HuH-7.5 (cell line): ENCODE data around the gene PROM2.
A peak's percentile ranks its signal among the peaks of the same experiment; 100 is the strongest.

ENCODE experiments used
- DNase-seq: peaks from one replicate; pipeline ENCODE4 v3.0.0; 2011; ENCODE audit warnings: low spot score

The PROM2 gene

DNA sequence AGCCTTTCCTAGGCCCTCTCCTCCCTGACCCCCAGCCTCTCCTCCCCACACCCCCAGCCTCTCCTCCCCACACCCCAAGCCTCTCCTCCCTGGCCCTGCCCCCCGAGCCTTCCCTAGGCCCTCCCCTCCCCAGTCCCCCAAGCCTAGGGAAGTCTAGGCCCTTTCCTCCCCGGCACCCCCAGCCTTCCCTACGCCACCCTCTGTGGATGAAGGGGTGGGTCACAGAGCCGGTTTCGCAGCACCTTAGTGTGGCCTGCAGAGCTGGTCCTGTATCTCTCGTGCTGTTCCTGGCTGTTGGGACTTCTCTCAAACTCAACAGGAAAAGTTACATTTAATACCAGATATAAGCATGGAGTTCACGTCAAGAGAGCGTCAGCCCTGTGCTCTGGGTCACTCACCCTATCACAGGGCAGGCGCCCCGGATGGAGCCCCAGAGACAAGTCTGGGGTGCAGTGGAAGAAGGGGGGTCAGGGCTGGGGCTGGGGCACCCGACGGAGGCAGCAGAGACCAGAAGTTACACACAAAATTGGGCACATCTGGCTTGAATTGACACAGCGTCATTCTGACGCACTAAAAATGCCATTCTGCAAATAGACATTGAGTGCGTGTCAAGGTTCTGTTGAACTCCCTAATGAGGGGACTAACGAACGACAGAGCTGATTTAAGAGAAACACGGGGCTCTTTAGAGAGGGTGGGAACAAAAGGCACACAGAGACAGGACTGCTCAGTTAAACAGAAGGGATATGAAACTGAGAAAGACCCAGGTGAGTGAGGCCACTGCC lies 46.9 kb downstream of the PROM2 start:
- DNase-seq: no peak

- peak; percentile 53 for DNase-seq
Measured at GRCh38 chr2:95323347-95324155, 49.3 kb downstream of the PROM2 start.

GRCh38 chr2:95325026-95325425 lies 50.8 kb downstream of the PROM2 start:
- no peak for DNase-seq

- DNase-seq: no peak
Measured at GRCh38 chr2:95325590-95326432, 51.6 kb downstream of the PROM2 start.

GRCh38 chr2:95326433-95327140 lies 52.3 kb downstream of the PROM2 start:
- no peak for DNase-seq

DNA sequence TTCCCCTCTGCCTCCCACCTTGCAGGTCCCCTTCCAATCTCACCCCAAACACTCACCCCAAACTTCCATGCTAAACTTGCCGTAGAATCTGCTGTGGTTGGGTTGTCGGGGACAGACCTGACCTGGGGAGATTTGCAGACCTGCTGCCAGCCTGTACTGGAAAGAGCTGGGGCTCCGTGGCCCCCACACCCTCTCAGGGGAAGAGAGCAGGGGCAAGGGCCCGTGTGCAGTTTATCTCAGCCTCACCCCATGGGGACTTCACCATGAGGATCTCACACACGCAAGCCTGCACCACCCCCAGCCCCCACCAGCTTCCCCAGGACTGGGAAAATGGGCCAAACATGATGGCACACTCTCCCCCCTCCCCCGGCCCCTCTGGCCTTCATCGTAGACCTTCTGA lies 53.6 kb downstream of the PROM2 start:
- no peak for DNase-seq

DNA sequence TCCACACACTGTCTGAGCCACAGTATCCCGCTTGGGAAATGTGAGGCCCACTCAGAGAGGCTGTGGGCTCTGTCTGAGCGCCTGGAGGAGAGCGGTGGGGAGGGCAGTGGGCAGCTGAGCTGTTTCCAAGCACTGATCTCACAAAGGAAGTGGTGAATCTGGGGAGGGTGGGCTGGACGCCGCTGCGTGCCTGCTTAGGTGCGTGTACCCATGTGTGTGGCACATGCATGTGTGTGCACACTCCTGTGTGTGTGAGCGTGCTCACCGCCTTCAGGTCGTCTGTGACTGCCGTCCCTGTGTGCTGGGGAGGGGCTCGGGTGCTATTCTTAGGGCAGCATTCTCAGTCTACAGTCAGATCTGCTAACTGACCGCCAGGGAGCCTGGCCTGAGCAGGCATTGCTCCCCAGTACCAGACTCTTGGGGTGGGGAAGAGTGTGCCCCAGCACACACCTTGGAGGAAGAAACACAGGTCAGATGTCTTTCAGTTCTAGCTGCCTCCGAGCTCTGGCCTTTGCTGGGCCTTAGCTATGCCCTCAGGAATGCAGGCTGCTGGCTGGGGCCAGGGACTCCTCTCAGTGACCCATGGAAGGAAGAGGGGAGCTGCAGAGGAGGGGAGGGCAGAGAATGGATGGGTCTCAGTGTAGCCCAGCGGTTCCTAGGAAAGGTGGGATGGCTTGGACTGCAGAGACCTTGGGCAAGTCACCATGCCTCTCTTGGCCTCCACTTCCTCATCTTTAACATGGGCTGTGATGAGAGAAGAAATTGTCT lies 54.3 kb downstream of the PROM2 start:
- DNase-seq: no peak

GRCh38 chr2:95329401-95329800 lies 55.2 kb downstream of the PROM2 start:
- no peak for DNase-seq

- DNase-seq: no peak
Measured at GRCh38 chr2:95329891-95330793, 55.9 kb downstream of the PROM2 start.

DNA sequence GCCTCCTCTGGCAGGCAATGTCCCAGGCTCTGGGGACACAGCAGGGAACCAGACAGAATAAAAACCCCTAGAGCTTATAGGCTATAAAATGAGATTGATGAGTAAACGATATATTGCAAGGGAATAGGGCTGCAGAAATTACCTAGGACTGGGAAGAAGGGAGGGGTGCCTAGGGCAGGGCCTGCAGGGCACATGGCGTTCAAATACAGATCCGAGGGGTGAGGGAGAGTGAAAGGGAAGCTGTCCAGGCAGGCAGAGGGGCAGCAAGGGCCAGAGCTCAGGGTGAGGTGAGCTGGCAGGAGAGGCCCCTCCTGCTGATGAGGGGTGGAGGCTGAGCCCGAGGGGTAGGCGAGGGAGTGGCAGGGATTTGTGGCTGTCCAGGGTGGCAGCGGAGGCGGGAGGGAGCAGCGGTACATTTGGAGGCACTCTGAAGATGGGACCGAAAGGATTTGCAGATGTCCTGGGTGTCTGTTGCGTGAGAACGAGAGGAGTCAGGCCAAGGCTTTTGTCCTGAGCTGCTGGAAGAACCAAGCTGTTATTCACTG lies 56.6 kb downstream of the PROM2 start:
- DNase-seq: no peak

DNA sequence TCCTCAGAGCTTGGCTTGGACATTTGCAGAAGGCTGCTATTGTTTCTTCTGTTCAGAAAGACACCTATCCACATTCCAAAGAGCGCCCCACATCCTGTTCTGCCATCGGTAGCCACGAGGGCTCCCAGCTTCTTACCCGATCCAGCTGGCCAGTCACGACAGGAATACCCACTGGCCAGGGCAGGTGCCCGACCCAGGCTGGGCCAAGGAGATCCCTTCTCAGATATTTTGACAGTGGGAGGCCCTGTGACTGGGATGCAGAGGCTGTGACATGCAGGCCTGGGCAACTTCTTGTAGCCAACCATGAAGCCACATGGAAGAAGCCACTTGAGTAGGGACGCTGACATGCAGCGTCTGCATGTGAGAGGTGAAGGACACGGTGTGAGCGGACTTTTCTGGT lies 57.4 kb downstream of the PROM2 start:
- DNase-seq: no peak

DNA sequence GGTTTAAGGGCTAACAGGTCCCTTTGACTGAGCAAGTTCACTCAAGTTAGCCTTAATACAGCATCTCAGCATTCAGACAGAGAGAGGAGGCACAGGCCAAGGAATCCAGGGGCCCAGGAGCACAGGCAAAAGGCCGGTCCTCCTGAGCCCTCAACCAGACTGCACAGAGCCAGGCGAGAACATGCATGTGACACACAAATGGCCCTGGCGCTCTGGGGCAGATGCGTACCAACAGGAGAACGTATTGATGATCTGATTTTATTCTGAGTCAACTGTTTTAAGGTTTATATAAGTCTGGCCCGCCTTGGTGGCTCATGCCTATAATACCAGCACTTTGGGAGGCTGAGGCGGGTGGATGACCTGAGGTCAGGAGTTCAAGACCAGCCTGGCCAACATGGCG lies 57.8 kb downstream of the PROM2 start:
- DNase-seq: no peak

GRCh38 chr2:95333056-95333455 lies 58.8 kb downstream of the PROM2 start:
- DNase-seq: no peak

- DNase-seq: no peak
Measured at GRCh38 chr2:95333888-95334338, 59.7 kb downstream of the PROM2 start.

DNA sequence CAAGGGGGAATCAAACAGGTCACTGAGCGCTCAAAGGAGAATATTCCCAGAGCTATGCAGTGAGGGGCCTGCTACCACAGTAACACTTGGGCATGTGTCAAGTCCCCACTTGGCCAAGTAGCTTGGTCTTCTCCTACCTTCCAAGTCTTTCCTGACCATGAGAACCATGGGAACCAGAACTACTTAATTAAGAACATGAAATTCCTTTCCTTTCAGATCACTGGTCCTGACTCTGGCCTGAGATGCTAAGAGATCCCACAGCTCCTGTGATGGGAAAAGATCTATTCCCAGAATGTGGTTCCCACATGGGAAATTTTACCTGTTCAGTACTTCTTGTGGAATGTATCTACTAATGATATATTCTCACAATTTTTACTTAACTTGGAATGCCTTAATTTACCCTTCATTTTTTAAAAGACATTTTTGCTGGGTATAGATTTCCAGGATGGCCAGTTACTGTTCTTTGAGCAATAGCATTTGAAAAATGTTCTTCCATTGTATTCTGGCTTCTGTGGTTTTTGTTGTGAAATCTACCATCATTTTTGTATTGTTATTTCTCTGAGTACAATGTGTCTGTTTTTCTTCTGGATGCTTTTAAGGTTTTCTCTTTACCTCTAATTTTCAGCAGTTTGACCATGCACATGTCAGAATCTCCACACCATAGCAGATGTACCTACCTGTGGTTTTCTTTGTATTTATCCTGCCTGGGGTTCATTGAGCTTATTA lies 60.8 kb downstream of the PROM2 start:
- DNase-seq: no peak

DNA sequence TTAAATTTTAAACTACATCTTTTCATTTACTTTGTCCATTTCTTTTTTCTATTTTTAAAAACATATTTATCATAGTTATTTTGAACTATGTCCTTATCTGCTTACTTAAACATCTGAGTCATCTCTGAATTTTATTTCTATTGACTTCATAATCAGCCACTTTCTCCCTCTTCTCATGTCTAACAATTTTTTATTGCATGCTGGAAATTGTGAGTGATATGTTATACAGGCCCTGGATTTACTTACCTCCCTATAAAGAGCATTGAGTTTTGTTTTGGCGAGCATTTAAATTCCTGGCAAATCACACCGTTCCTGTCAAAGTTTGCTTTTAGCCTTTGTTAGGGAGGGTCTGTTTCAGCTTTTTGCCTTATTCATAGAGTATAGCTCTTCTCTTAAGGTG lies 62.2 kb downstream of the PROM2 start:
- no peak for DNase-seq

DNA sequence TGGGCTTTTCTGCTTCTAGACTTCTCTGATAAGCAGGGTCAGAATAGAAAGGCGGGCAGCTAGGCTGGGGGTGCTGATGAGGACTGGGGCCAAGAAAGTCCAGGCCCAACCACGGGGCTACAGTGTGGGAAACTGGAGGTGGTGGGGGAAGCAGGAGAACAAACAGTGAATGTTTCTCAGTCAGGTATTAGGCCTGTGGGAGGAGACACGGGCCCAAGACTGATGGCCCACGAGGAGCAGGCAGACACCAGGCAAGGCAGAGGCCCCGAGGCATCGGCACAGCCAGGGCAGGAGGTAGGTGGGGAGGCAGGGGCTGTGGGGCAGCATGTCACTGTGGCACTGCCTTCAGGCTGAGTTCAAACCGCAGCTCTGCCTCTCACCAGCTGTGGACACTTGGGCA lies 63.6 kb downstream of the PROM2 start:
- no peak for DNase-seq
